DOHH2 (cell line): ENCODE measurements around the gene TMEM18.

Source experiments
- H3F3A ChIP-seq: fragments of 200-600 bp; sonication (generic), shearing (Covaris generic); 2 replicates; pipeline ENCODE4 v1.6.0; 2016; ENCODE audit warnings: antibody characterized with exemption, mild to moderate bottlenecking; ENCODE audit not compliant: control insufficient read depth, insufficient read depth
- H3K27ac ChIP-seq: fragments of 200-600 bp; sonication (generic); 2 replicates; pipeline ENCODE4 v1.5.1; 2014; ENCODE audit warnings: low read depth, mild to moderate bottlenecking, low read length, moderate library complexity
- H3K27me3 ChIP-seq: fragments of 200-600 bp; sonication (generic); 2 replicates; pipeline ENCODE4 v1.6.1; 2014; ENCODE audit warnings: mild to moderate bottlenecking, low read length, mixed read lengths; ENCODE audit not compliant: control insufficient read depth
- H3K36me3 ChIP-seq: fragments of 200-600 bp; sonication (generic); 2 replicates; pipeline ENCODE4 v1.6.1; 2014; ENCODE audit warnings: mild to moderate bottlenecking, low read length, moderate library complexity, mixed read lengths; ENCODE audit not compliant: control insufficient read depth
- H3K4me1 ChIP-seq: fragments of 200-600 bp; sonication (generic); 2 replicates; pipeline ENCODE4 v1.6.1; 2014; ENCODE audit warnings: mild to moderate bottlenecking, low read length, mixed read lengths; ENCODE audit not compliant: control insufficient read depth
- H3K4me2 ChIP-seq: fragments of 200-600 bp; sonication (generic); 2 replicates; pipeline ENCODE4 v1.6.0; 2014; ENCODE audit warnings: mild to moderate bottlenecking, low read length, moderate library complexity
- H3K4me3 ChIP-seq: fragments of 200-600 bp; sonication (generic); 2 replicates; pipeline ENCODE4 v1.5.1; 2014; ENCODE audit warnings: mild to moderate bottlenecking, low read length, mixed read lengths
- H3K79me2 ChIP-seq: fragments of 200-600 bp; sonication (generic); 2 replicates; pipeline ENCODE4 v1.6.1; 2014; ENCODE audit warnings: mild to moderate bottlenecking, low read length, mixed read lengths; ENCODE audit not compliant: control insufficient read depth
- H3K9me2 ChIP-seq: fragments of 200-600 bp; sonication (generic); replicated peaks from 2 replicates; pipeline ENCODE4 v1.6.1; 2014; ENCODE audit warnings: mild to moderate bottlenecking, low read length, mixed read lengths; ENCODE audit not compliant: control insufficient read depth
- H3K9me3 ChIP-seq: fragments of 200-600 bp; sonication (generic); 2 replicates; pipeline ENCODE4 v1.6.1; 2014; ENCODE audit warnings: antibody characterized with exemption, low read length, mixed read lengths; ENCODE audit not compliant: control insufficient read depth, insufficient read depth
- H4K20me1 ChIP-seq: fragments of 200-600 bp; sonication (generic); 2 replicates; pipeline ENCODE4 v1.6.0; 2014; ENCODE audit warnings: low read depth, mild to moderate bottlenecking, antibody characterized with exemption, low read length, moderate library complexity; ENCODE audit not compliant: control insufficient read depth, insufficient read depth
- CTCF ChIP-seq: fragments of 200-600 bp; sonication (generic); IDR thresholded peaks from one replicate; pipeline ENCODE4 v1.5.1; 2014; ENCODE audit warnings: antibody characterized with exemption, mild to moderate bottlenecking, low read depth, low read length; ENCODE audit not compliant: poor library complexity, severe bottlenecking
- EZH2phosphoT487 ChIP-seq: fragments of 200-600 bp; sonication (generic); IDR thresholded peaks from 2 replicates; pipeline ENCODE4 v1.6.1; 2017; ENCODE audit warnings: borderline replicate concordance, mild to moderate bottlenecking, antibody characterized with exemption, low read length, moderate library complexity, mixed read lengths

TMEM18 gene

GRCh38 chr2:677056-677958, at the start of gene TMEM18:
TSS of gene TMEM18 (minus strand) at chr2:677406. CDS start at chr2:677345, 61 bp downstream.
- Histone ChIP-seq H3K27me3 (no peaks in the 10 kb centered on the region), H3K79me2 (peaks cover 60% of the 10 kb centered on the region), H4K20me1 (peaks cover 23% of the 10 kb centered on the region), H3K36me3 (peaks cover 38% of the 10 kb centered on the region), H3K27ac (peak within 1 kb of the TSS; percentile 89), H3K4me2 (peak within 1 kb of the TSS; percentile 89), H3F3A (no peaks in the 10 kb centered on the region), H3K4me1 (peaks cover 29% of the 10 kb centered on the region), H3K9me3 (no peaks in the 10 kb centered on the region), H3K4me3 (peak within 1 kb of the TSS; percentile 94), H3K9me2 (no peaks in the 10 kb centered on the region)
- TF ChIP-seq CTCF, result peak; percentile 38
- TF ChIP-seq EZH2phosphoT487, result no peak

GRCh38 chr2:726169-726568, 49.0 kb upstream of the TMEM18 start:
- H3K4me2 ChIP-seq, result no peak overlapping the region
- no peaks in the 10 kb centered on the region for H3F3A ChIP-seq
- H3K9me2 ChIP-seq, result no peaks in the 10 kb centered on the region
- TF ChIP-seq EZH2phosphoT487 (no peak), CTCF (no peak)
- no peaks in the 10 kb centered on the region for H3K79me2 ChIP-seq
- no peaks in the 10 kb centered on the region for H3K36me3 ChIP-seq
- no peaks in the 10 kb centered on the region for H3K4me1 ChIP-seq
- H3K27me3 ChIP-seq, result no peaks in the 10 kb centered on the region
- H4K20me1 ChIP-seq, result no peaks in the 10 kb centered on the region
- H3K9me3 ChIP-seq, result no peaks in the 10 kb centered on the region
- no peak overlapping the region for H3K27ac ChIP-seq
- H3K4me3 ChIP-seq, result no peak overlapping the region

GRCh38 chr2:725468-725867, 48.3 kb upstream of the TMEM18 start:
- H3K36me3 ChIP-seq, result no peaks in the 10 kb centered on the region
- no peaks in the 10 kb centered on the region for H4K20me1 ChIP-seq
- no peak overlapping the region for H3K27ac ChIP-seq
- no peak overlapping the region for H3K4me2 ChIP-seq
- no peaks in the 10 kb centered on the region for H3K4me1 ChIP-seq
- no peaks in the 10 kb centered on the region for H3K9me2 ChIP-seq
- no peaks in the 10 kb centered on the region for H3K79me2 ChIP-seq
- no peaks in the 10 kb centered on the region for H3K9me3 ChIP-seq
- H3F3A ChIP-seq, result no peaks in the 10 kb centered on the region
- TF ChIP-seq EZH2phosphoT487 (no peak), CTCF (no peak)
- H3K4me3 ChIP-seq, result no peak overlapping the region
- no peaks in the 10 kb centered on the region for H3K27me3 ChIP-seq
